ENCODE data around the gene EDEM3. TPM values are rescaled to one million over a fixed set of nuclear protein-coding genes. Genes with fewer than 3 reads are reported as not detected.

EDEM3 gene
- total RNA-seq, 1 experiment from 2014 or later: 44.5 TPM

GRCh38 chr1:184673305-184673704 is 81.4 kb downstream of the EDEM3 start:
- no peaks in the 10 kb centered on the region for H3K36me3 Mint-ChIP-seq (ENCODE audit: insufficient read depth, unreplicated experiment)
- no TSS peak for BruUV-seq (replicated peaks)
- no peak for DNase-seq
- H3K9me3 Mint-ChIP-seq (ENCODE audit: low read depth, unreplicated experiment): no peaks in the 10 kb centered on the region
- CTCF ChIA-PET: no interaction called here
- H3K27me3 Mint-ChIP-seq (ENCODE audit: unreplicated experiment): peaks cover 12% of the 10 kb centered on the region
- intact Hi-C loops (cut with micrococcal nuclease; ENCODE audit: unreplicated experiment): no loop called here
- no peaks in the 10 kb centered on the region for H3K4me1 Mint-ChIP-seq (ENCODE audit: low read depth, unreplicated experiment)
- H3K27ac Mint-ChIP-seq (ENCODE audit: unreplicated experiment): no peak overlapping the region
- H3K4me3 Mint-ChIP-seq (ENCODE audit: low read depth, unreplicated experiment): no peak overlapping the region
- TF ChIP-seq CTCF (IDR thresholded peaks at IDR 0.05; ENCODE audit: unreplicated experiment): no peak

- Mint-ChIP-seq H3K27ac (ENCODE audit: unreplicated experiment) (no peak overlapping the region), H3K36me3 (ENCODE audit: insufficient read depth, unreplicated experiment) (no peaks in the 10 kb centered on the region), H3K27me3 (ENCODE audit: unreplicated experiment) (peaks cover 12% of the 10 kb centered on the region), H3K4me1 (ENCODE audit: low read depth, unreplicated experiment) (no peaks in the 10 kb centered on the region), H3K9me3 (ENCODE audit: low read depth, unreplicated experiment) (no peaks in the 10 kb centered on the region), H3K4me3 (ENCODE audit: low read depth, unreplicated experiment) (no peak overlapping the region)
- BruUV-seq (replicated peaks): no TSS peak
- CTCF ChIA-PET: no interaction called here
- intact Hi-C loops (cut with micrococcal nuclease; ENCODE audit: unreplicated experiment): no loop called here
- DNase-seq: no peak
- TF ChIP-seq CTCF (IDR thresholded peaks at IDR 0.05; ENCODE audit: unreplicated experiment): no peak
Observed at GRCh38 chr1:184672013-184672726, 82.5 kb downstream of the EDEM3 start.

- no TSS peak for BruUV-seq (replicated peaks)
- Mint-ChIP-seq H3K4me1 (ENCODE audit: low read depth, unreplicated experiment) (peaks cover under 1% of the 10 kb centered on the region), H3K4me3 (ENCODE audit: low read depth, unreplicated experiment) (no peak overlapping the region), H3K27ac (ENCODE audit: unreplicated experiment) (no peak overlapping the region), H3K36me3 (ENCODE audit: insufficient read depth, unreplicated experiment) (no peaks in the 10 kb centered on the region), H3K27me3 (ENCODE audit: unreplicated experiment) (peaks cover 12% of the 10 kb centered on the region), H3K9me3 (ENCODE audit: low read depth, unreplicated experiment) (no peaks in the 10 kb centered on the region)
- no peak for TF ChIP-seq CTCF (IDR thresholded peaks at IDR 0.05; ENCODE audit: unreplicated experiment)
- CTCF ChIA-PET: interaction anchor here (0.6 to 1.0 kb wide), 2 partner anchors 9 to 190 kb away, joined by 3 to 4 read pairs; no protein-coding TSS in a partner anchor
- no peak for DNase-seq
- intact Hi-C loops (cut with micrococcal nuclease; ENCODE audit: unreplicated experiment): loop anchor here (10.0 kb wide), 1 partner anchor 155 kb away; no protein-coding TSS in a partner anchor
Observed at GRCh38 chr1:184669391-184669790, 85.3 kb downstream of the EDEM3 start.

- Mint-ChIP-seq H3K36me3 (ENCODE audit: insufficient read depth, unreplicated experiment) (no peaks in the 10 kb centered on the region), H3K9me3 (ENCODE audit: low read depth, unreplicated experiment) (no peaks in the 10 kb centered on the region), H3K4me1 (ENCODE audit: low read depth, unreplicated experiment) (peaks cover 11% of the 10 kb centered on the region), H3K27me3 (ENCODE audit: unreplicated experiment) (no peaks in the 10 kb centered on the region), H3K4me3 (ENCODE audit: low read depth, unreplicated experiment) (no peak overlapping the region), H3K27ac (ENCODE audit: unreplicated experiment) (no peak overlapping the region)
- DNase-seq: no peak
- intact Hi-C loops (cut with micrococcal nuclease; ENCODE audit: unreplicated experiment): loop anchor here (2.0 to 10.0 kb wide), 2 partner anchors 151 to 443 kb away; no protein-coding TSS in a partner anchor
- CTCF ChIA-PET: interaction anchor here (1.9 to 2.0 kb wide), 2 partner anchors 174 to 286 kb away, joined by 15 to 40 read pairs; no protein-coding TSS in a partner anchor
- no peak for TF ChIP-seq CTCF (IDR thresholded peaks at IDR 0.05; ENCODE audit: unreplicated experiment)
- no TSS peak for BruUV-seq (replicated peaks)
Observed at GRCh38 chr1:184665360-184665759, 89.3 kb downstream of the EDEM3 start.
